Measurements from ENCODE around the gene SLC25A51. TPM values are rescaled to one million over a fixed set of nuclear protein-coding genes. Genes with fewer than 3 reads are reported as not detected.

The SLC25A51 gene
- total RNA-seq, 5 donors from 2014 or later (not counting 1 experiment from before 2014, with no cell fraction given): 19.7 to 37.6 (median 32.4) TPM

GRCh38 chr9:37948417-37948980 is 44.6 kb upstream of the SLC25A51 start:
- ATAC-seq (replicated peaks in 1 of 4) (no peak), DNase-seq (no peak)
- ChIA-PET POLR2A (no interaction called here), CTCF (no interaction called here)
- Mint-ChIP-seq H3K4me1 (peaks cover 0 to 4% (median under 1%) of the 10 kb centered on the region in 3 donors), H3K27me3 (no peaks in the 10 kb centered on the region), H3K36me3 (no peaks in the 10 kb centered on the region), H3K9me3 (no peaks in the 10 kb centered on the region), H3K27ac (no peak overlapping the region), H3K4me3 (no peak overlapping the region)
- no peaks in the 10 kb centered on the region for H3K36me3 ChIP-seq (ENCODE audit: control insufficient read depth in 2 of 2, extremely low read depth in 1 of 2, insufficient read depth in 1 of 2, low read length in 1 of 2)
- H3K9me3 ChIP-seq: no peaks in the 10 kb centered on the region
- 92% methylated on average over 14 of the region's 20 CpGs for WGBS (ENCODE audit: insufficient coverage)
- H3K27me3 ChIP-seq (replicated peaks in 1 of 2; ENCODE audit: control insufficient read depth in 2 of 2, extremely low read depth in 1 of 2, insufficient read depth in 2 of 2, low read length in 1 of 2): peaks cover 0 to 4% of the 10 kb centered on the region in 2 experiments
- peaks cover 0 to 2% of the 10 kb centered on the region in 2 experiments for H3K4me1 ChIP-seq (ENCODE audit: control insufficient read depth in 1 of 2, extremely low read depth in 1 of 2, insufficient read depth in 2 of 2, low read length in 2 of 2)
- H3K4me3 ChIP-seq (ENCODE audit: control insufficient read depth in 1 of 2, extremely low read depth in 1 of 2, low read length in 1 of 2): no peak overlapping the region
- H3K27ac ChIP-seq (ENCODE audit: low read length): no peak overlapping the region

- Mint-ChIP-seq H3K36me3 (no peaks in the 10 kb centered on the region), H3K27me3 (no peaks in the 10 kb centered on the region), H3K27ac (no peak overlapping the region), H3K9me3 (no peaks in the 10 kb centered on the region), H3K4me3 (no peak overlapping the region), H3K4me1 (no peaks in the 10 kb centered on the region)
- CTCF ChIA-PET: no interaction called here
- DNase-seq (no peak), ATAC-seq (replicated peaks in 1 of 4) (no peak)
- Histone ChIP-seq H3K9me3 (no peaks in the 10 kb centered on the region), H3K4me3 (ENCODE audit: control insufficient read depth in 1 of 2, extremely low read depth in 1 of 2, low read length in 1 of 2) (no peak overlapping the region), H3K4me1 (ENCODE audit: control insufficient read depth in 1 of 2, extremely low read depth in 1 of 2, insufficient read depth in 2 of 2, low read length in 2 of 2) (no peaks in the 10 kb centered on the region), H3K27ac (ENCODE audit: low read length) (no peak overlapping the region), H3K27me3 (replicated peaks in 1 of 2; ENCODE audit: control insufficient read depth in 2 of 2, extremely low read depth in 1 of 2, insufficient read depth in 2 of 2, low read length in 1 of 2) (peaks cover 0 to 4% of the 10 kb centered on the region in 2 experiments), H3K36me3 (ENCODE audit: control insufficient read depth in 2 of 2, extremely low read depth in 1 of 2, insufficient read depth in 1 of 2, low read length in 1 of 2) (no peaks in the 10 kb centered on the region)
- POLR2A ChIA-PET: no interaction called here
- WGBS (ENCODE audit: insufficient coverage): 89% methylated on average over 9 of the region's 9 CpGs
Observed at GRCh38 chr9:37947977-37948376, 44.0 kb upstream of the SLC25A51 start.

DNA sequence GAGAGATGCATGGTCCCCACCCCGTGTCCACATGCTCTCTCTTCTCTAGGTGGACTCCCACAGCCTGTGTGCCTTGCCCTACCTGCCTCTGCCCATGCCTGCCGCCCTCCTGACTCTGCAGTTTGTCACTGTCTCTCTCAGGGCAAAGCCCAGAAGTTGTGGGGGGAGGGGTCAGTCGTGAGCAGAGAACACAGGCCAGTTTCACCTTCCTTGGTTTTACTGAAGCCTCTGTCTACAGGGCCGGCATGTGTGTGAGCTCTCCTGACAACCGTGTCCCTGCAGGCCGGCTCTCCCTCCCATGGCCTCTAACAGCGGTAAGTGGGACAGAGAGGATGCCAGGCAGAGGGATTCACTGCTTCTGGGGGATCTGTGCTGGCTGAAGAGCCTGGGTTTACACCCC is 43.5 kb upstream of the SLC25A51 start:
- ChIA-PET CTCF (no interaction called here), POLR2A (no interaction called here)
- Mint-ChIP-seq H3K4me1 (no peaks in the 10 kb centered on the region), H3K4me3 (no peak overlapping the region), H3K36me3 (no peaks in the 10 kb centered on the region), H3K9me3 (no peaks in the 10 kb centered on the region), H3K27me3 (no peaks in the 10 kb centered on the region), H3K27ac (no peak overlapping the region)
- H3K27ac ChIP-seq (ENCODE audit: low read length): no peak overlapping the region
- no peaks in the 10 kb centered on the region for H3K4me1 ChIP-seq (ENCODE audit: control insufficient read depth in 1 of 2, extremely low read depth in 1 of 2, insufficient read depth in 2 of 2, low read length in 2 of 2)
- no peaks in the 10 kb centered on the region for H3K36me3 ChIP-seq (ENCODE audit: control insufficient read depth in 2 of 2, extremely low read depth in 1 of 2, insufficient read depth in 1 of 2, low read length in 1 of 2)
- DNase-seq (no peak), ATAC-seq (replicated peaks in 1 of 4) (no peak)
- 81% methylated on average over 6 of the region's 7 CpGs for WGBS (ENCODE audit: insufficient coverage)
- H3K4me3 ChIP-seq (ENCODE audit: control insufficient read depth in 1 of 2, extremely low read depth in 1 of 2, low read length in 1 of 2): no peak overlapping the region
- peaks cover 0 to 4% of the 10 kb centered on the region in 2 experiments for H3K27me3 ChIP-seq (replicated peaks in 1 of 2; ENCODE audit: control insufficient read depth in 2 of 2, extremely low read depth in 1 of 2, insufficient read depth in 2 of 2, low read length in 1 of 2)
- no peaks in the 10 kb centered on the region for H3K9me3 ChIP-seq

DNA sequence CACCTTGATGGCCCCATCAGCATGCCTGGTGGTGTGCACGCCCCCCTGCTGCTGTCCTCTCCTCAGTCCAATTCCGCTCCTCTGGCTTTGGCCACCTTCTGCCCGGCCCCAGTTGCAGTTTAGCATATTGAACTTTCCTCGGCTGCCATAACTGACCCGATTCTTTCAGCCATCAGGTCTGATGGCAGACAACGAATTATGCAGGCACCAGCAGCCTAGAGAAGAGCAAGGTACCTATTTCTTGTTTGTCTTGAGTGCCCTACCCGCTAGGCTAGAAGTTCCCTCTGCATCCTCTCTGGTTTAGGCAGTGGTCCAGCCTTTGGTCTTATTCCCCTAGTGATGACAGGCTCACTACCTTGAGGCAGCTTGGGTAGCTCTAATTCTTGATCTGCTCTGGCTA is 43.0 kb upstream of the SLC25A51 start:
- ChIA-PET CTCF (no interaction called here), POLR2A (no interaction called here)
- Histone ChIP-seq H3K4me1 (ENCODE audit: control insufficient read depth in 1 of 2, extremely low read depth in 1 of 2, insufficient read depth in 2 of 2, low read length in 2 of 2) (no peaks in the 10 kb centered on the region), H3K27me3 (replicated peaks in 1 of 2; ENCODE audit: control insufficient read depth in 2 of 2, extremely low read depth in 1 of 2, insufficient read depth in 2 of 2, low read length in 1 of 2) (peaks cover 0 to 6% of the 10 kb centered on the region in 2 experiments), H3K9me3 (no peaks in the 10 kb centered on the region), H3K4me3 (ENCODE audit: control insufficient read depth in 1 of 2, extremely low read depth in 1 of 2, low read length in 1 of 2) (no peak overlapping the region), H3K36me3 (ENCODE audit: control insufficient read depth in 2 of 2, extremely low read depth in 1 of 2, insufficient read depth in 1 of 2, low read length in 1 of 2) (no peaks in the 10 kb centered on the region), H3K27ac (ENCODE audit: low read length) (no peak overlapping the region)
- no peaks in the 10 kb centered on the region for H3K4me1 Mint-ChIP-seq
- WGBS (ENCODE audit: insufficient coverage): 85% methylated on average over 7 of the region's 7 CpGs
- no peak overlapping the region for H3K4me3 Mint-ChIP-seq
- no peak overlapping the region for H3K27ac Mint-ChIP-seq
- ATAC-seq (replicated peaks in 1 of 4) (no peak), DNase-seq (no peak)
- no peaks in the 10 kb centered on the region for H3K9me3 Mint-ChIP-seq
- no peaks in the 10 kb centered on the region for H3K36me3 Mint-ChIP-seq
- H3K27me3 Mint-ChIP-seq: no peaks in the 10 kb centered on the region

GRCh38 chr9:37946041-37946440 is 42.1 kb upstream of the SLC25A51 start:
- CTCF ChIA-PET: no interaction called here
- POLR2A ChIA-PET: no interaction called here
- Histone ChIP-seq H3K27ac (ENCODE audit: low read length) (no peak overlapping the region), H3K36me3 (ENCODE audit: control insufficient read depth in 2 of 2, extremely low read depth in 1 of 2, insufficient read depth in 1 of 2, low read length in 1 of 2) (no peaks in the 10 kb centered on the region), H3K27me3 (replicated peaks in 1 of 2; ENCODE audit: control insufficient read depth in 2 of 2, extremely low read depth in 1 of 2, insufficient read depth in 2 of 2, low read length in 1 of 2) (peaks cover 0 to 7% of the 10 kb centered on the region in 2 experiments), H3K4me1 (ENCODE audit: control insufficient read depth in 1 of 2, extremely low read depth in 1 of 2, insufficient read depth in 2 of 2, low read length in 2 of 2) (no peaks in the 10 kb centered on the region), H3K9me3 (no peaks in the 10 kb centered on the region), H3K4me3 (ENCODE audit: control insufficient read depth in 1 of 2, extremely low read depth in 1 of 2, low read length in 1 of 2) (no peak overlapping the region)
- no peaks in the 10 kb centered on the region for H3K9me3 Mint-ChIP-seq
- 100% methylated on average over 4 of the region's 8 CpGs for WGBS (ENCODE audit: insufficient coverage)
- no peaks in the 10 kb centered on the region for H3K36me3 Mint-ChIP-seq
- H3K27ac Mint-ChIP-seq: no peak overlapping the region
- DNase-seq (no peak), ATAC-seq (replicated peaks in 1 of 4) (no peak)
- H3K4me1 Mint-ChIP-seq: no peaks in the 10 kb centered on the region
- no peak overlapping the region for H3K4me3 Mint-ChIP-seq
- no peaks in the 10 kb centered on the region for H3K27me3 Mint-ChIP-seq

DNA sequence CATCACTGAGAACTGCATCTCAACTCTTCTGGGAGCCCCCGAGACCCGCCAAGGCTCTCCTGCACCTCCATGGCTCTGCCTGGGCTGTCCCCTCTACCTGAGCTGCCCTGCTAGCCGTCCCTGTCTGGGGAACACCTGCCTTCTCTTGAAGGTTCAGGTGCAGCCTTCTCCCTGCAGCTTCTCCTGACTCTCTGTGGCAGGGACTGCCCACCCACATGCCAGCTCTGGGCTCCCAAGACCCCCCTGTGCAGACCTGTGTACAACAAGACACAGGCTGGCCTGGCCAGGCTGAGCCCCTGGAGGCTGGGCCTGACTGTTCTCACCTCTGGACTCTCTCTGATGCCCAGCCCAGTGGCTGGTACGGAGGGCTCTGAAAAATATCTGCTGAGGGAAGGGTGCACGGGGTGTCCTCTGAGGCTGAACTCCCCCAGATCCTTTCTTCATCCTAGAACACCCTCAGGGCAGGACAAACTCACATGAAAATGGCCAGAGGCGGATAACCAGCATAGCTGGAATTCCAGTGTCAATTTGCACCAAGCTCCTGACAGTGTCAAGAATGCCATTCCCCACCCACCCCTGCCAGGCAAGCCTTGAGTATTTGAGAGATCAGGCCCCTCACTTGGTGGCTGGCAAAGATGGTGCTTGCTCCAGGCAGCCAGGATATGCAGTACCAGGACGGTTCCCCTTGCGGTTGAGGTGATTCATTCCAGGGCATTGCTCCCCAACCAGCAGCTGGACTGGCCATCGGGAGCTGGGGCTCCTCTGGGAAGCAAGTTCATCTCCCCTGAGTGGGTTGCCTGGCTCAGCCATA is 40.9 kb upstream of the SLC25A51 start:
- Histone ChIP-seq H3K4me1 (ENCODE audit: control insufficient read depth in 1 of 2, extremely low read depth in 1 of 2, insufficient read depth in 2 of 2, low read length in 2 of 2) (no peaks in the 10 kb centered on the region), H3K27ac (ENCODE audit: low read length) (no peak overlapping the region), H3K27me3 (replicated peaks in 1 of 2; ENCODE audit: control insufficient read depth in 2 of 2, extremely low read depth in 1 of 2, insufficient read depth in 2 of 2, low read length in 1 of 2) (peaks cover 0 to 8% of the 10 kb centered on the region in 2 experiments), H3K4me3 (ENCODE audit: control insufficient read depth in 1 of 2, extremely low read depth in 1 of 2, low read length in 1 of 2) (no peak overlapping the region), H3K9me3 (no peaks in the 10 kb centered on the region), H3K36me3 (ENCODE audit: control insufficient read depth in 2 of 2, extremely low read depth in 1 of 2, insufficient read depth in 1 of 2, low read length in 1 of 2) (no peaks in the 10 kb centered on the region)
- H3K27ac Mint-ChIP-seq: no peak overlapping the region
- no peak overlapping the region for H3K4me3 Mint-ChIP-seq
- POLR2A ChIA-PET: no interaction called here
- WGBS (ENCODE audit: insufficient coverage): 77% methylated on average over 7 of the region's 9 CpGs
- H3K4me1 Mint-ChIP-seq: no peaks in the 10 kb centered on the region
- DNase-seq (no peak), ATAC-seq (replicated peaks in 1 of 4) (no peak)
- H3K36me3 Mint-ChIP-seq: no peaks in the 10 kb centered on the region
- no peaks in the 10 kb centered on the region for H3K9me3 Mint-ChIP-seq
- H3K27me3 Mint-ChIP-seq: no peaks in the 10 kb centered on the region
- CTCF ChIA-PET: no interaction called here
